Liver (tissue), 9 donors: ENCODE results near the gene ANKAR. TPM values are rescaled to one million over a fixed set of nuclear protein-coding genes. Genes with fewer than 3 reads are reported as not detected.

Experiments
- DNase-seq: peaks from one replicate; pipeline ENCODE4 v3.0.0-alpha.2; 2017; ENCODE audit warnings: low spot score
- H3K27ac ChIP-seq, 2 donors: one replicate each; pipeline ENCODE4 v1.7.0; 2013; ENCODE audit warnings: inconsistent platforms in 2 of 2, low read length in 2 of 2, control low read depth in 1 of 2, low read depth in 1 of 2, mild to moderate bottlenecking in 1 of 2
- H3K27me3 ChIP-seq, 4 donors: one replicate each; pipeline versions ENCODE4 v1.6.1 to v1.7.0; 2013; ENCODE audit warnings: low read length in 3 of 4, inconsistent platforms in 1 of 4, mild to moderate bottlenecking in 1 of 4, moderate library complexity in 1 of 4; ENCODE audit not compliant: control insufficient read depth in 4 of 4, insufficient read depth in 4 of 4
- H3K36me3 ChIP-seq, 4 donors: one replicate each; pipeline versions ENCODE4 v1.6.1 to v1.7.0; 2013; ENCODE audit warnings: low read length in 3 of 4, mild to moderate bottlenecking in 3 of 4, low read depth in 1 of 4, moderate library complexity in 1 of 4; ENCODE audit not compliant: control insufficient read depth in 4 of 4, insufficient read depth in 3 of 4
- H3K4me1 ChIP-seq, 4 donors: one replicate each; pipeline versions ENCODE4 v1.6.1 to v1.7.0; 2013; ENCODE audit warnings: low read length in 3 of 4, mild to moderate bottlenecking in 3 of 4, moderate library complexity in 1 of 4; ENCODE audit not compliant: control insufficient read depth in 4 of 4, insufficient read depth in 4 of 4
- H3K4me3 ChIP-seq, 3 donors: one replicate each; pipeline versions ENCODE4 v1.6.1 to v1.7.0; 2013; ENCODE audit warnings: low read length in 3 of 3, control low read depth in 1 of 3, low read depth in 1 of 3, mild to moderate bottlenecking in 1 of 3
- H3K9ac ChIP-seq, 2 donors: one replicate each; pipeline ENCODE4 v1.7.0; 2013; ENCODE audit warnings: low read length in 2 of 2, mild to moderate bottlenecking in 2 of 2, moderate library complexity in 2 of 2, control low read depth in 1 of 2, low read depth in 1 of 2
- H3K9me3 ChIP-seq, 4 donors: one replicate each; pipeline versions ENCODE4 v1.6.1 to v1.7.0; 2013; ENCODE audit warnings: low read length in 3 of 4; ENCODE audit not compliant: control insufficient read depth in 4 of 4
- EGR1 ChIP-seq, 2 donors: IDR thresholded peaks; 2 replicates each; pipeline ENCODE4 v1.6.1; 2016 to 2018; ENCODE audit warnings: antibody characterized with exemption in 2 of 2, low read depth in 2 of 2
- FOXA1 ChIP-seq: IDR thresholded peaks from 2 replicates; pipeline ENCODE4 v1.6.1; 2016; ENCODE audit warnings: antibody characterized with exemption
- FOXA2 ChIP-seq: IDR thresholded peaks from 2 replicates; pipeline ENCODE4 v1.6.1; 2016; ENCODE audit warnings: antibody characterized with exemption
- GABPA ChIP-seq, 2 donors: IDR thresholded peaks in 1 of 2; conservative IDR thresholded peaks in 1 of 2; 2 replicates each; pipeline ENCODE4 v1.6.1; 2016; ENCODE audit warnings: antibody characterized with exemption in 2 of 2, mild to moderate bottlenecking in 1 of 2, moderate library complexity in 1 of 2
- HNF4G ChIP-seq: IDR thresholded peaks from 2 replicates; pipeline ENCODE4 v1.6.1; 2016; ENCODE audit warnings: antibody characterized with exemption
- JUND ChIP-seq, 2 donors: IDR thresholded peaks; 2 replicates each; pipeline ENCODE4 v1.6.1; 2016; ENCODE audit warnings: antibody characterized with exemption in 2 of 2
- NR2F2 ChIP-seq: IDR thresholded peaks from 2 replicates; pipeline ENCODE4 v1.6.1; 2016; ENCODE audit warnings: antibody characterized with exemption
- RAD21 ChIP-seq, 2 donors: IDR thresholded peaks; 2 replicates each; pipeline ENCODE4 v1.6.1; 2016; ENCODE audit warnings: antibody characterized with exemption in 2 of 2, mild to moderate bottlenecking in 2 of 2
- RXRA ChIP-seq, 2 donors: IDR thresholded peaks; 2 replicates each; pipeline ENCODE4 v1.6.1; 2017 to 2018; ENCODE audit warnings: antibody characterized with exemption in 2 of 2, mild to moderate bottlenecking in 1 of 2
- SP1 ChIP-seq: IDR thresholded peaks from 2 replicates; pipeline ENCODE4 v1.6.1; 2018; ENCODE audit warnings: antibody characterized with exemption, mild to moderate bottlenecking
- TAF1 ChIP-seq: conservative IDR thresholded peaks from 2 replicates; pipeline ENCODE4 v1.6.1; 2016; ENCODE audit warnings: antibody characterized with exemption, mild to moderate bottlenecking
- YY1 ChIP-seq: IDR thresholded peaks from 2 replicates; pipeline ENCODE4 v1.6.1; 2016; ENCODE audit warnings: antibody characterized with exemption, mild to moderate bottlenecking
- WGBS: extraction: QIAGEN DNeasy Blood & Tissue Kit; methylation state at CpG from one replicate; pipeline ENCODE4 v1.1.7; 2013; 5-methylcytosine and 5-hydroxymethylcytosine counted together
- polyA plus RNA-seq, 2 donors: library from polyadenylated mRNA; stranded (reverse) in 1 of 2; unstranded in 1 of 2; fragments of 200-250 nt in 1 of 2; fragments of >200 nt in 1 of 2; fragmentation: Nextera tagmentation in 1 of 2; extraction: Ambion mirVana in 1 of 2; gene quantifications; one replicate each; pipeline versions ENCODE4 v1.2.1 to v1.2.3, GENCODE V29; 2013 to 2015
- total RNA-seq, 2 donors: library from RNA; depleted of rRNA; stranded (reverse); fragments of >200 nt; gene quantifications; one replicate each; pipeline ENCODE4 v1.2.3, GENCODE V29; 2014
- TF ChIP-seq, protein P1 (sequence below): IDR thresholded peaks from 2 replicates; pipeline ENCODE4 v1.6.1; 2016; ENCODE audit warnings: antibody characterized with exemption, mild to moderate bottlenecking
- TF ChIP-seq, protein P2 (sequence below): IDR thresholded peaks from 2 replicates; pipeline ENCODE4 v1.6.1; 2016; ENCODE audit warnings: antibody characterized with exemption
- TF ChIP-seq, protein P3 (sequence below): IDR thresholded peaks from 2 replicates; pipeline ENCODE4 v1.6.1; 2016; ENCODE audit warnings: antibody characterized with exemption
- TF ChIP-seq, protein P4 (sequence below): fragments of 150-350 bp; IDR thresholded peaks from 2 replicates; pipeline ENCODE4 v1.5.1; 2017; ENCODE audit warnings: improper control_type of control experiment, low read depth, low read length; ENCODE audit not compliant: missing input control
- donor health status: healthy.
- donor health status: healthy.
- donor health status: healthy.
- donor health status: healthy.
- donor health status: healthy.

Gene ANKAR
- total and polyA plus RNA-seq, 4 donors: 0.46 to 8.4 (median 4.3) TPM

DNA sequence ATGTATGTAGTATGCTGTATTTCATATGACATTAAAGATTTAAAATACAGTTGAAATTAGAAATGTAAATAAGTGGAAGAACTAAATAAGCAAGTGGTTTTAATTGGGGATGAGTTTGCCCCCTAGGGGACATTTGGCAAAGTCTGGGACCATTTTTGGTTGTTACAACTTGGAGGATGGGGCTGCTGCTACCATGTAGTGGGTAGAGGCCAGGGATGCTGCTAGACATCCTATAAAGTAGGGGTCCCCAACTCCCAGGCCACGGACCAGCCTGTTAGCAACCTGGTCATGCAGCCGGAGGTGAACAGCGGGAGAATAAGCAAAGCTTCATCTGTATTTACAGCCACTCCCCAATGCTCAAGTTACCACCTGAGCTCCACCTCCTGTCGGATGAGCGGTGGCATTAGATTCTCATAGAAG, 41.1 kb upstream of the ANKAR start (continued):
- TF ChIP-seq, protein P1, sequence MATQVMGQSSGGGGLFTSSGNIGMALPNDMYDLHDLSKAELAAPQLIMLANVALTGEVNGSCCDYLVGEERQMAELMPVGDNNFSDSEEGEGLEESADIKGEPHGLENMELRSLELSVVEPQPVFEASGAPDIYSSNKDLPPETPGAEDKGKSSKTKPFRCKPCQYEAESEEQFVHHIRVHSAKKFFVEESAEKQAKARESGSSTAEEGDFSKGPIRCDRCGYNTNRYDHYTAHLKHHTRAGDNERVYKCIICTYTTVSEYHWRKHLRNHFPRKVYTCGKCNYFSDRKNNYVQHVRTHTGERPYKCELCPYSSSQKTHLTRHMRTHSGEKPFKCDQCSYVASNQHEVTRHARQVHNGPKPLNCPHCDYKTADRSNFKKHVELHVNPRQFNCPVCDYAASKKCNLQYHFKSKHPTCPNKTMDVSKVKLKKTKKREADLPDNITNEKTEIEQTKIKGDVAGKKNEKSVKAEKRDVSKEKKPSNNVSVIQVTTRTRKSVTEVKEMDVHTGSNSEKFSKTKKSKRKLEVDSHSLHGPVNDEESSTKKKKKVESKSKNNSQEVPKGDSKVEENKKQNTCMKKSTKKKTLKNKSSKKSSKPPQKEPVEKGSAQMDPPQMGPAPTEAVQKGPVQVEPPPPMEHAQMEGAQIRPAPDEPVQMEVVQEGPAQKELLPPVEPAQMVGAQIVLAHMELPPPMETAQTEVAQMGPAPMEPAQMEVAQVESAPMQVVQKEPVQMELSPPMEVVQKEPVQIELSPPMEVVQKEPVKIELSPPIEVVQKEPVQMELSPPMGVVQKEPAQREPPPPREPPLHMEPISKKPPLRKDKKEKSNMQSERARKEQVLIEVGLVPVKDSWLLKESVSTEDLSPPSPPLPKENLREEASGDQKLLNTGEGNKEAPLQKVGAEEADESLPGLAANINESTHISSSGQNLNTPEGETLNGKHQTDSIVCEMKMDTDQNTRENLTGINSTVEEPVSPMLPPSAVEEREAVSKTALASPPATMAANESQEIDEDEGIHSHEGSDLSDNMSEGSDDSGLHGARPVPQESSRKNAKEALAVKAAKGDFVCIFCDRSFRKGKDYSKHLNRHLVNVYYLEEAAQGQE: no peak
- TF ChIP-seq YY1 (no peak), NR2F2 (no peak), HNF4G (no peak)
- TF ChIP-seq, protein P2, sequence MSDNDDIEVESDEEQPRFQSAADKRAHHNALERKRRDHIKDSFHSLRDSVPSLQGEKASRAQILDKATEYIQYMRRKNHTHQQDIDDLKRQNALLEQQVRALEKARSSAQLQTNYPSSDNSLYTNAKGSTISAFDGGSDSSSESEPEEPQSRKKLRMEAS: no peak

DNA sequence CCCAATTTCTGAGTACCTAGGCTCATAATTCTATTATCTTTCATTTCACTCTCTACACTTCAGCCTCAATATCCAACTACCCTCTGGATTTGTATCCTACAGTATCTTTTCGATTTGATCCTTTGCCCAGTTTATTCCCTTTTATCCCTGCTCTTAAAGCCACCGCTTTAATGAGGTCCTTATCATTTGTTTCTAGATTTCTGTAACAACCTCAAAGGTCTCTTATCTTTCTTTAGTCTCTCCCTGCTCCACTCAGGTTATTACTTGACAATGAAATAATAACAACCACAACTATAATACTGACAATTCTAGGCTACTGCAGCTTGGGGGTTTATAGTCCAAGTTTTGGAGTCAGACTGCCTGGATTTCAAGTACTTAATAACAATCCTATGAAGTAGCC, 39.1 kb upstream of the ANKAR start:
- TF ChIP-seq FOXA2 (no peak), RXRA (IDR thresholded peaks at IDR 0.05) (no peak), RAD21 (IDR thresholded peaks at IDR 0.05) (no peak), EGR1 (IDR thresholded peaks at IDR 0.05; ENCODE audit: low read depth in 2 of 2) (no peak), TAF1 (no peak), GABPA (IDR thresholded peaks at IDR 0.05 in 1 of 2, conservative IDR thresholded peaks at IDR 0.05 in 1 of 2) (no peak), HNF4G (no peak), JUND (IDR thresholded peaks at IDR 0.05) (no peak), SP1 (no peak), FOXA1 (no peak)
- TF ChIP-seq, protein P2: no peak
- TF ChIP-seq, protein P3, sequence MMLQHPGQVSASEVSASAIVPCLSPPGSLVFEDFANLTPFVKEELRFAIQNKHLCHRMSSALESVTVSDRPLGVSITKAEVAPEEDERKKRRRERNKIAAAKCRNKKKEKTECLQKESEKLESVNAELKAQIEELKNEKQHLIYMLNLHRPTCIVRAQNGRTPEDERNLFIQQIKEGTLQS: no peak
- TF ChIP-seq, protein P1: no peak
- TF ChIP-seq, protein P4, sequence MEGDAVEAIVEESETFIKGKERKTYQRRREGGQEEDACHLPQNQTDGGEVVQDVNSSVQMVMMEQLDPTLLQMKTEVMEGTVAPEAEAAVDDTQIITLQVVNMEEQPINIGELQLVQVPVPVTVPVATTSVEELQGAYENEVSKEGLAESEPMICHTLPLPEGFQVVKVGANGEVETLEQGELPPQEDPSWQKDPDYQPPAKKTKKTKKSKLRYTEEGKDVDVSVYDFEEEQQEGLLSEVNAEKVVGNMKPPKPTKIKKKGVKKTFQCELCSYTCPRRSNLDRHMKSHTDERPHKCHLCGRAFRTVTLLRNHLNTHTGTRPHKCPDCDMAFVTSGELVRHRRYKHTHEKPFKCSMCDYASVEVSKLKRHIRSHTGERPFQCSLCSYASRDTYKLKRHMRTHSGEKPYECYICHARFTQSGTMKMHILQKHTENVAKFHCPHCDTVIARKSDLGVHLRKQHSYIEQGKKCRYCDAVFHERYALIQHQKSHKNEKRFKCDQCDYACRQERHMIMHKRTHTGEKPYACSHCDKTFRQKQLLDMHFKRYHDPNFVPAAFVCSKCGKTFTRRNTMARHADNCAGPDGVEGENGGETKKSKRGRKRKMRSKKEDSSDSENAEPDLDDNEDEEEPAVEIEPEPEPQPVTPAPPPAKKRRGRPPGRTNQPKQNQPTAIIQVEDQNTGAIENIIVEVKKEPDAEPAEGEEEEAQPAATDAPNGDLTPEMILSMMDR: no peak
- no peak for DNase-seq
- Histone ChIP-seq H3K9me3 (no peaks in the 10 kb centered on the region), H3K36me3 (no peaks in the 10 kb centered on the region), H3K27me3 (no peaks in the 10 kb centered on the region), H3K27ac (no peak overlapping the region), H3K4me1 (no peaks in the 10 kb centered on the region), H3K4me3 (no peak overlapping the region), H3K9ac (no peak overlapping the region)
- WGBS: 81% methylated on average over 2 of the region's 2 CpGs
